CD4-positive, alpha-beta memory T cell (primary cell): ENCODE results near the gene SHISAL2B. TPM values are rescaled to one million over a fixed set of nuclear protein-coding genes. Genes with fewer than 3 reads are reported as not detected.
"Not testable (repeated sequence)": the region's sequence is repeated elsewhere in the genome, so short reads cannot be mapped to it uniquely, and the experiment has no call there.

Experiments
- CTCF ChIA-PET: fragments of 350-600 bp; sonication (Branson Sonifier 250); formaldehyde crosslinking; loops from one replicate; lab custom pipeline; 2021; ENCODE audit warnings: inconsistent platforms; ENCODE audit not compliant: partially characterized antibody; lab: Charles Lee
- POLR2A ChIA-PET: fragments of 350-600 bp; sonication (Branson Sonifier 250); formaldehyde crosslinking; loops from one replicate; lab custom pipeline; 2021; ENCODE audit not compliant: partially characterized antibody; lab: Charles Lee
- DNase-seq, 5 donors: peaks; one replicate each; pipeline versions ENCODE4 v3.0.0 to v3.0.0-alpha.2; 2020 to 2022; ENCODE audit warnings: mixed read lengths in 1 of 5
- H3K27ac ChIP-seq: one replicate; pipeline ENCODE4 v1.7.0; 2013; ENCODE audit warnings: low read depth, low read length
- H3K27me3 ChIP-seq: 2 replicates; pipeline ENCODE4 v1.7.0; 2013; ENCODE audit warnings: mild to moderate bottlenecking, low read length, moderate library complexity; ENCODE audit not compliant: insufficient read depth
- H3K36me3 ChIP-seq: 2 replicates; pipeline ENCODE4 v1.7.0; 2013; ENCODE audit warnings: mild to moderate bottlenecking, low read length, moderate library complexity; ENCODE audit not compliant: insufficient read depth
- H3K4me1 ChIP-seq: 2 replicates; pipeline ENCODE4 v1.7.0; 2013; ENCODE audit warnings: mild to moderate bottlenecking, low read length, moderate library complexity; ENCODE audit not compliant: insufficient read depth
- H3K4me3 ChIP-seq, 2 donors: one replicate each; pipeline ENCODE4 v1.7.0; 2013; ENCODE audit warnings: low read length in 2 of 2, mild to moderate bottlenecking in 1 of 2
- H3K9me3 ChIP-seq, 2 donors: one replicate each; pipeline ENCODE4 v1.7.0; 2013; ENCODE audit warnings: low read length in 2 of 2, control low read depth in 1 of 2; ENCODE audit not compliant: control insufficient read depth in 1 of 2
- H3K27ac Mint-ChIP-seq, 7 donors: one replicate each; pipeline ENCODE4 v1.8.0; 2020 to 2021; ENCODE audit warnings: mixed read lengths in 7 of 7, mild to moderate bottlenecking in 6 of 7, inconsistent platforms in 3 of 7, moderate library complexity in 3 of 7
- H3K27me3 Mint-ChIP-seq, 2 donors: one replicate each; pipeline ENCODE4 v1.8.0; 2020 to 2021; ENCODE audit warnings: mixed read lengths in 2 of 2
- H3K36me3 Mint-ChIP-seq, 2 donors: one replicate each; pipeline ENCODE4 v1.8.0; 2020 to 2021; ENCODE audit warnings: mixed read lengths in 2 of 2, inconsistent platforms in 1 of 2, mild to moderate bottlenecking in 1 of 2
- H3K4me1 Mint-ChIP-seq, 4 donors: one replicate each; pipeline ENCODE4 v1.8.0; 2020 to 2021; ENCODE audit warnings: mixed read lengths in 4 of 4, mild to moderate bottlenecking in 1 of 4
- H3K4me3 Mint-ChIP-seq, 8 donors: one replicate each; pipeline ENCODE4 v1.8.0; 2020 to 2021; ENCODE audit warnings: mixed read lengths in 8 of 8, mild to moderate bottlenecking in 7 of 8, moderate library complexity in 6 of 8, inconsistent platforms in 3 of 8
- H3K9me3 Mint-ChIP-seq, 8 donors: one replicate each; pipeline ENCODE4 v1.8.0; 2020 to 2021; ENCODE audit warnings: mixed read lengths in 8 of 8, mild to moderate bottlenecking in 5 of 8, inconsistent platforms in 3 of 8, moderate library complexity in 1 of 8
- intact Hi-C: fragments of 100-400 bp; cut with micrococcal nuclease; formaldehyde crosslinking; loops from one replicate; pipeline ENCODE4 v1.15.1; 2023
- polyA plus RNA-seq, 2 donors: library from polyadenylated mRNA; unstranded; fragments of 300-500 nt; fragmentation: Illumina TruSeq; gene quantifications; one replicate each; pipeline ENCODE4 v1.2.3, GENCODE V29; 2021
- total RNA-seq, 2 experiments: library from RNA; stranded (reverse); gene quantifications; one replicate each; pipeline ENCODE4 v1.2.3, GENCODE V29; 2021

Gene SHISAL2B
- total and polyA plus RNA-seq, 4 experiments from 2014 or later: not detected

DNA sequence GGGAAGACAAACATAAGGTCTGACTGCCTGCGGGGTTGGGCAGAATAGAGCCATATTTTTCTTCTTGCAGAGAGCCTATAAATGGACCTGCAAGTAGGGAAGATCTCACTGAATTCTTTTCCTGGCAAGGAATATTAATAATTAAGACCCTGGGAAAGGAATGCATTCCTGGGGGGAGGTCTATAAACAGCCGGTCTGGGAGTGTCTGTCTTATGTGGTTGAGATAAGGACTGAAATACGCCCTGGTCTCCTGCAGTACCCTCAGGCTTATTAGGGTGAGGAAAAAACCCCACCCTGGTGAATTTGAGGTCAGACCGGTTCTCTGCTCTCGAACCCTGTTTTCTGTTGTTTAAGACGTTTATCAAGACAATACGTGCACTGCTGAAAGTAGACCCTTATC is 6.1 kb downstream of the SHISAL2B start:
- H3K9me3 Mint-ChIP-seq: peaks cover 0 to 27% (median 24%) of the 10 kb centered on the region in 8 donors

GRCh38 chr5:64700765-64701164 is 10.5 kb downstream of the SHISAL2B start:
- H3K9me3 ChIP-seq: no peaks in the 10 kb centered on the region
- DNase-seq: no peak
- Mint-ChIP-seq H3K36me3 (no peaks in the 10 kb centered on the region), H3K27me3 (peaks cover 9 to 22% of the 10 kb centered on the region in 2 donors), H3K9me3 (peaks cover 0 to 21% (median 16%) of the 10 kb centered on the region in 8 donors), H3K4me3 (no peak overlapping the region), H3K27ac (no peak overlapping the region), H3K4me1 (no peaks in the 10 kb centered on the region)
- intact Hi-C loops: no loop called here
- POLR2A ChIA-PET: no interaction called here
- CTCF ChIA-PET: no interaction called here
- H3K27me3 ChIP-seq: no peaks in the 10 kb centered on the region
- no peak overlapping the region for H3K27ac ChIP-seq
- H3K4me1 ChIP-seq: no peaks in the 10 kb centered on the region
- H3K4me3 ChIP-seq: no peak overlapping the region
- no peaks in the 10 kb centered on the region for H3K36me3 ChIP-seq

More for the DNA sequence above, 6.1 kb downstream of the SHISAL2B start:
- H3K27me3 ChIP-seq, CTCF ChIA-PET, intact Hi-C loops, H3K36me3 ChIP-seq, H3K4me3 Mint-ChIP-seq, H3K9me3 ChIP-seq, H3K4me1 Mint-ChIP-seq, DNase-seq, H3K27ac ChIP-seq, H3K36me3 Mint-ChIP-seq, H3K27ac Mint-ChIP-seq, H3K4me1 ChIP-seq, H3K4me3 ChIP-seq, POLR2A ChIA-PET: not testable (repeated sequence)
- peaks cover 11 to 22% of the 10 kb centered on the region in 2 donors for H3K27me3 Mint-ChIP-seq

DNA sequence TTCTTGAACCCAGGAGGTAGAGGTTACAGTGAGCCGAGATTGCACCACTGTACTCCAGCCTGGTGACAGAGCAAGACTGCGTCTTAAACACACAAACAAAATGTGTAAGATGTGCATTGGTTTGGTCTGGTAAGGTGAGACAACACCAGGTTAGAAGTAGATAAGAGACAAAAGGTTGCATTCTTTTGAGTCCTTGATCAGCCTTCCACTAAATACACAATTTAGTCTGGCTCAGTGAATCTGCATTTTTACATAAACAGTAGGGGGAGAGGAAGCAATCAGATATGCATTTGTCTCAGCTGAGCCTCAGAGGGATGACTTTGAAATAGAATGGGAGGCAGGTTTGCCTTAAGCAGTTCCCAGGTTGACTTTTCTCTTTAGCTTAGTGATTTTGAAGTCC is 15.8 kb downstream of the SHISAL2B start:
- H3K36me3 Mint-ChIP-seq, H3K9me3 ChIP-seq, H3K4me3 Mint-ChIP-seq, intact Hi-C loops, H3K9me3 Mint-ChIP-seq, H3K27me3 ChIP-seq, H3K4me3 ChIP-seq, H3K4me1 ChIP-seq, H3K4me1 Mint-ChIP-seq, POLR2A ChIA-PET, H3K27ac ChIP-seq, H3K27ac Mint-ChIP-seq, H3K36me3 ChIP-seq, DNase-seq, CTCF ChIA-PET: not testable (repeated sequence)
- peaks cover 3 to 13% of the 10 kb centered on the region in 2 donors for H3K27me3 Mint-ChIP-seq

GRCh38 chr5:64707191-64707590 is 16.9 kb downstream of the SHISAL2B start:
- no peak overlapping the region for H3K4me3 Mint-ChIP-seq
- intact Hi-C loops: no loop called here
- Histone ChIP-seq H3K4me1 (no peaks in the 10 kb centered on the region), H3K27me3 (no peaks in the 10 kb centered on the region), H3K4me3 (no peak overlapping the region), H3K27ac (no peak overlapping the region), H3K9me3 (no peaks in the 10 kb centered on the region), H3K36me3 (no peaks in the 10 kb centered on the region)
- ChIA-PET CTCF (no interaction called here), POLR2A (no interaction called here)
- DNase-seq: no peak
- peaks cover 2 to 9% of the 10 kb centered on the region in 2 donors for H3K27me3 Mint-ChIP-seq
- no peaks in the 10 kb centered on the region for H3K4me1 Mint-ChIP-seq
- no peaks in the 10 kb centered on the region for H3K9me3 Mint-ChIP-seq
- H3K36me3 Mint-ChIP-seq: no peaks in the 10 kb centered on the region
- no peak overlapping the region for H3K27ac Mint-ChIP-seq

GRCh38 chr5:64714495-64714894 is 24.2 kb downstream of the SHISAL2B start:
- CTCF ChIA-PET, H3K9me3 ChIP-seq, H3K36me3 Mint-ChIP-seq, H3K4me1 Mint-ChIP-seq, H3K9me3 Mint-ChIP-seq, H3K4me3 Mint-ChIP-seq, POLR2A ChIA-PET, intact Hi-C loops, H3K4me3 ChIP-seq, H3K27me3 ChIP-seq, H3K36me3 ChIP-seq, H3K27ac ChIP-seq, DNase-seq, H3K4me1 ChIP-seq, H3K27ac Mint-ChIP-seq, H3K27me3 Mint-ChIP-seq: not testable (repeated sequence)

GRCh38 chr5:64722588-64722987 is 32.3 kb downstream of the SHISAL2B start:
- no peak overlapping the region for H3K27ac ChIP-seq
- no peak for DNase-seq
- H3K4me3 ChIP-seq: no peak overlapping the region
- H3K4me1 Mint-ChIP-seq: no peaks in the 10 kb centered on the region
- intact Hi-C loops: no loop called here
- H3K36me3 Mint-ChIP-seq: peaks cover 35 to 44% of the 10 kb centered on the region in 2 donors
- no peaks in the 10 kb centered on the region for H3K27me3 ChIP-seq
- no peaks in the 10 kb centered on the region for H3K27me3 Mint-ChIP-seq
- H3K36me3 ChIP-seq: no peaks in the 10 kb centered on the region
- POLR2A ChIA-PET: no interaction called here
- no peak overlapping the region for H3K27ac Mint-ChIP-seq
- CTCF ChIA-PET: no interaction called here
- H3K4me3 Mint-ChIP-seq: no peak overlapping the region
- H3K9me3 Mint-ChIP-seq: peaks cover 0 to 3% (median 0%) of the 10 kb centered on the region in 8 donors
- no peaks in the 10 kb centered on the region for H3K4me1 ChIP-seq
- H3K9me3 ChIP-seq: no peaks in the 10 kb centered on the region

- H3K36me3 ChIP-seq: no peaks in the 10 kb centered on the region
- peaks cover 41 to 65% of the 10 kb centered on the region in 2 donors for H3K36me3 Mint-ChIP-seq
- peaks cover 8 to 19% (median 11%) of the 10 kb centered on the region in 4 donors for H3K4me1 Mint-ChIP-seq
- no peak overlapping the region for H3K27ac Mint-ChIP-seq
- H3K4me1 ChIP-seq: no peaks in the 10 kb centered on the region
- DNase-seq: no peak
- no peaks in the 10 kb centered on the region for H3K27me3 Mint-ChIP-seq
- intact Hi-C loops: no loop called here
- H3K4me3 Mint-ChIP-seq: no peak overlapping the region
- no peaks in the 10 kb centered on the region for H3K27me3 ChIP-seq
- H3K4me3 ChIP-seq: no peak overlapping the region
- no peak overlapping the region for H3K27ac ChIP-seq
- POLR2A ChIA-PET: no interaction called here
- CTCF ChIA-PET: no interaction called here
- H3K9me3 Mint-ChIP-seq: no peaks in the 10 kb centered on the region
- H3K9me3 ChIP-seq: no peaks in the 10 kb centered on the region
These were observed 36.8 kb downstream of the SHISAL2B start for GRCh38 chr5:64727150-64727549.

DNA sequence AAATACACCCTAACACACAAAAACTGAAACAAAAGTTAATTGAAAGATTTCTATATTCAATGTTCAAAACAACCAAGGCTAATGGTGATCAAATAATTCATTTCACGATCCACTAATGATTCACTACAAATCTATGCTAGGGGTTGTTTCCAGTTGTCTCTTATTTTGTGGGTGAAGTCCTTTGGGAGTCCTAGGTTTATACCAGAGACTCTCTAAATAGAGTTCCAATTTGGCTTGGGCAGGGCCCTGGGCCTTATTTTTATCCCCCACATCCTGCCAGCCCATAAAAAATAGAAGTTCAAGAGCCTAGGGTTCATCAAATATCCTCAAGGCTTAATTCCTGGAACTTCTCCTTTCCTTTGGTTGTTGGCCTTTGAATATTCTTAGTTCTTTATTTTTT is 52.1 kb downstream of the SHISAL2B start:
- no peak for DNase-seq
- H3K27ac Mint-ChIP-seq: no peak overlapping the region
- peaks cover 27 to 30% of the 10 kb centered on the region in 2 donors for H3K36me3 Mint-ChIP-seq
- no peaks in the 10 kb centered on the region for H3K27me3 Mint-ChIP-seq
- intact Hi-C loops: no loop called here
- peaks cover 2 to 7% (median 4%) of the 10 kb centered on the region in 4 donors for H3K4me1 Mint-ChIP-seq
- Histone ChIP-seq H3K27me3 (no peaks in the 10 kb centered on the region), H3K4me1 (no peaks in the 10 kb centered on the region), H3K27ac (no peak overlapping the region), H3K4me3 (no peak overlapping the region), H3K9me3 (no peaks in the 10 kb centered on the region), H3K36me3 (peaks cover 9% of the 10 kb centered on the region)
- POLR2A ChIA-PET: no interaction called here
- no peak overlapping the region for H3K4me3 Mint-ChIP-seq
- H3K9me3 Mint-ChIP-seq: no peaks in the 10 kb centered on the region
- CTCF ChIA-PET: no interaction called here
